ENCODE data around the gene GRAMD4.

The GRAMD4 gene

DNA sequence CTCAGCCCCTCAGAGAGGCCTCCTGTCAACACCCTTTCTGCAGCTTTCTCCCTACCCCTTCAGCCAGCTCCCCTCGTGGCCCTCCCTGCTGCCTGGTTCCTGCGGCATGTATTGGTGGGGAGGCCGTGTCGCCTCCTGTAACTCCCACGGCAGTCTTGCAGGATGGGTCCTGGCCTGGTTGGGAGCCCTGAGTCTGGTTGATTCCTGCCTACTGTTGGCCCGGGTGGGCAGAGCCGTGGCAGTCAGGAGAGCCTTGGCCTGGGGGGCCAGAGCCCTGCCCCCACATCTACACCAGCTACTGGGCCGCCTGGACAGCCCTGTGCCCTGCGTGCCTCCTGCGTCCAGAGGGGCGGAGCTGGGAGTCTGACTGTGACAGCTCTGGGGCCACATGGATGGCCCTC is 30.3 kb upstream of the GRAMD4 start:
- DNase-seq (ENCODE audit: insufficient read length, low spot score) = no peak
- FAIRE-seq = no peak
- TF ChIP-seq, protein P1, sequence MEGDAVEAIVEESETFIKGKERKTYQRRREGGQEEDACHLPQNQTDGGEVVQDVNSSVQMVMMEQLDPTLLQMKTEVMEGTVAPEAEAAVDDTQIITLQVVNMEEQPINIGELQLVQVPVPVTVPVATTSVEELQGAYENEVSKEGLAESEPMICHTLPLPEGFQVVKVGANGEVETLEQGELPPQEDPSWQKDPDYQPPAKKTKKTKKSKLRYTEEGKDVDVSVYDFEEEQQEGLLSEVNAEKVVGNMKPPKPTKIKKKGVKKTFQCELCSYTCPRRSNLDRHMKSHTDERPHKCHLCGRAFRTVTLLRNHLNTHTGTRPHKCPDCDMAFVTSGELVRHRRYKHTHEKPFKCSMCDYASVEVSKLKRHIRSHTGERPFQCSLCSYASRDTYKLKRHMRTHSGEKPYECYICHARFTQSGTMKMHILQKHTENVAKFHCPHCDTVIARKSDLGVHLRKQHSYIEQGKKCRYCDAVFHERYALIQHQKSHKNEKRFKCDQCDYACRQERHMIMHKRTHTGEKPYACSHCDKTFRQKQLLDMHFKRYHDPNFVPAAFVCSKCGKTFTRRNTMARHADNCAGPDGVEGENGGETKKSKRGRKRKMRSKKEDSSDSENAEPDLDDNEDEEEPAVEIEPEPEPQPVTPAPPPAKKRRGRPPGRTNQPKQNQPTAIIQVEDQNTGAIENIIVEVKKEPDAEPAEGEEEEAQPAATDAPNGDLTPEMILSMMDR (IDR thresholded peaks at IDR 0.05; ENCODE audit: insufficient read depth, missing control alignments) = no peak

DNA sequence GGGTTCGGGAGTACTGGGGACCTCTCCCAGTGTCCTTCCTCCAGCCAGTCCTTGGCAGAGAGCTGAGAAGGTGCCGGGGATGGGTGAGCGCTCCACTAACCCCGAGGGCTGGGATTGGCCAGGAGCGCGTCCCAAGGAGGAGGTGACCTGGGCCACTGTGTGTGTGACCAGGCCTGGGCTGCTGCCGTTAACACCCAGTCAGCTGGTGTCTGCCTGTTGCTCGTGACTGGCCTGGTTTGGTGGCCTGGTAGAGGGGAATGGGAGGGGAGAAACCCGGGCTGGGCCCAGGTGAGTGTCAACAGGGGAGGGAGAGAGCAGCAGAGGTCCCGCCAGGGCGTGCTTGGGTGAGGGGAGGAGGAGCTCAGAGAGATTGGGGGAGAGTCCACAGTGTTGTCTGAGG is 29.9 kb upstream of the GRAMD4 start:
- DNase-seq (ENCODE audit: insufficient read length, low spot score) (no peak), FAIRE-seq (no peak)
- TF ChIP-seq, protein P1 (IDR thresholded peaks at IDR 0.05; ENCODE audit: insufficient read depth, missing control alignments) = no peak

DNA sequence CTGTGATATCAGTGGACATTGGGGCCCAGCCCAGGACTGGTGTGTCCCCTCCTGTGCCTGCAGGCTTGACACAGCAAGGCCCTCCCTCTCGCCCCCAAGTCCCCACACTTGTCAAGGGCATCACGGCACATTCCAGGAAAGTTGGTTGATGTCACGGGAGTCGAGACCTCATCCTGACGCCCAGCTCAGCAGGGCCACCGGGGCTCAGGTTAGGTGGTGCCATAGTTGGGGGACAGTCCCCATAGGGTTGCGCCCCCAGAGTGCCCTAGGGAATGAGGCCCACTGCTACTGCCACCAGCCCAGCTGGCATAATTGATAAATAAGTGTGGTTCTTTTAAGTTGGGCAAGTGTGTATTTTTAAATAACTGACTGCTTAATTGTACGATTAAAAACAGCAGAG is 28.3 kb upstream of the GRAMD4 start:
- FAIRE-seq = no peak
- no peak for DNase-seq (ENCODE audit: insufficient read length, low spot score)
- TF ChIP-seq, protein P1 (IDR thresholded peaks at IDR 0.05; ENCODE audit: insufficient read depth, missing control alignments) = no peak

DNA sequence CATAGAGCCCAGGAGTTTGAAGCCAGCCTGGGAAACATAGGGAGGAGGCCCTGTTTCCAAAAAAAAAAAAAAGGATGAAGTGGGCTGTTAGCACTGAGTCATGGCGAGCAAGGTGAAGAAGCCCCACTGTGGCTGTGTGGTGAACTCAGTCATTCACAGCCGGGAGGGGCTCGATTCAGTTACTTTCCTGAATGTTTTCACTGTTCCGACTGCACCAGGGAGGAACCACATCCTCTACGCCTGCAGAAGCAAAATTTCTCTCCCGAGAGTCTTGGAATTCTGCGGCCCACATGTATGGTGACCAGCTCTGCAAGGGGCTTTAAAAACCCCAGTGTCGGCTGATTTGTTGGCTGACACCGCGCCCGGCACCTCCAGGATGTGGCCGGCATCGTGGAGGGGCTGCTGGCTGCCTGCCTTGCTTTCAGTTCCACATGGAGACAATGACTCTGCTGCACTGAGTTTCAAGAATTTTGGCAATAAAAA is 27.8 kb upstream of the GRAMD4 start:
- no peak for FAIRE-seq
- DNase-seq (ENCODE audit: insufficient read length, low spot score) = no peak
- TF ChIP-seq, protein P1 (IDR thresholded peaks at IDR 0.05; ENCODE audit: insufficient read depth, missing control alignments) = no peak

DNA sequence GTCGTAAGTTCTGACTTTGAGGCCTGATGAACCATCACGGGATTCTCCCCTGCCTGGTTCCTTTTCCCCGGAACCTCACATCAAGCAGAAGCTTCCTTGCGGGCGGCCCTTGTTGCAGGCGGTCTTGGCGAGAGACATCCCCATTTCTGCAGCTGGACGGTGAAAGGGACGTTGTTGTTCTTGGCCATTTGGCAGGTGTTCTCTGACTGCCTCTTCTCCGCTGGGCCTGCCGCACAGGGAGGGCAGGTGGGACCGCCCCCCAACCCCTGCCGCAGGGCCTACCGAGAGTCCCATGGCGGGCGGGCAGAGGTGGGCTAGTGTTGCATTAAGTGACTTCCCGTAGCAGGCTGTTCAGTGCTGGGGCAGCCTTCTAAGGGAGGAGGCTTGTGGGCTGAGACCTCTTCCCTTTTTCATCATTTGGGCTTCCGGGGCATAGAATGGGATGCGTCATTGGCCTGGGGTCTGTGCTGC is 26.9 kb upstream of the GRAMD4 start:
- no peak for DNase-seq (ENCODE audit: insufficient read length, low spot score)
- TF ChIP-seq, protein P1 (IDR thresholded peaks at IDR 0.05; ENCODE audit: insufficient read depth, missing control alignments) = no peak
- FAIRE-seq = no peak

DNA sequence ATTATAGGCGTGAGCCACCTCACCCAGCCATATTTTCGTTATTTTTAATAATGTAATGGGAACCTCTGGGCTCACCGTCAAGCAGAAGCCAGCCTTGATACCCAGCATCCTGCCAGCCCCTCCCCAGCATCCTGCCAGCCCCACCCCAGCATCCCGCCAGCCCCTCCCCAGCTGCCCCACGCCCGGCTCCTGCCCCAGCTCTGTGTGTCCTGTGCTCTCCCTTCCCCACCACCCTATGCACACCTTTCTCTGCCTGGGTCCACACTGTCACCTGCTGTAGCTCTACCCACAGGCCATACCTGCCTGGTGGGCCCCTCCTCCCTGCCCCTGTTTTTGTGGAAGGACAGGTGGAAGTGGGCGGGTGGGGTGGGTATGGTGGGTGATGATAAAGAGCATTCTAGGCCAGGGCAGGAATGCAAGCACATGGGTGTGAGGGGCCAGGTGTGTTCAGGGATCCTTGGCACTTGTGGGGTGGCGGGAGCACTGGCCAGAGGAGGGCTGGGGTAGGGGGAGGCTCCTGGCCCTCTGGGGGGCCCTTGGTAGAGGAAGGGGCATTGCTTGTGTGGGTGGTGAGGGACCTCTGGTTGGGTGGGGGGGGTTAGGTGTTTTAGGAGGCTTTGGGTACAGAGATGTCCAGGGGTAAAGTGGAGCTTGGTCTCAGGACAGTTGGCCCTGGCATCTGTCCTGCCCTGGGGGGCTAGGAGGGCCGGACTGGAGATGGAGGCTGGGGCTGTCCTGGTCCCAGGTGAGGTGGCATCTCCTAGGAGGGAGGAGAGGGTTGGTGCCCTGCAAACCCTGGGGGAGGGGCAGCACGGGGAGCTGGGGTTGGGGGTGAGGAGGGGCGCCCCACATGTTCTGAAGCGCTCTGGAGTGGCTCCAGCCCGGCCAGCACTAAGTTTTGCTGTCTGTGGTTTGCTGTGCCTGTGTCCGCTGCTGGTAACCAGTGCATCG is 25.9 kb upstream of the GRAMD4 start:
- FAIRE-seq (no peak), DNase-seq (ENCODE audit: insufficient read length, low spot score) (no peak)
- TF ChIP-seq, protein P1 (IDR thresholded peaks at IDR 0.05; ENCODE audit: insufficient read depth, missing control alignments) = no peak

DNA sequence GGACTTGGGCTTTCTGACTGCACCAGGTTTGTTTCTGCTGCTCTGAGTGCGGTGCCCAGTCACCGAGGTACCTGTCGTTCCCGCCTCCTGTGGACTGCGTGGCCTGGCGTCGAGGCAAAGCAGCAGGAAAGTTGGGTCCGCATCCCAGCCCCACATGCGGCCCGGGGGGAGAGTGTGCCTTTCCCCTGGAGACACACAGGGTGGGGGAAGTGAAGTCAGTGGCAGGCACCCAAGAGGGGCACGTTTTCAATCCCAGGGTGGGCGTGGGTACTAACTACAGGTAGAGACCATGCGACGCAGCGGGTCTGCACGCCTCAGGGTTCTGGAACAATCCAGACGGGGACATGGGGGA is 25.3 kb upstream of the GRAMD4 start:
- FAIRE-seq = no peak

More for the DNA sequence above, 25.3 kb upstream of the GRAMD4 start:
- DNase-seq (ENCODE audit: insufficient read length, low spot score) = no peak
- TF ChIP-seq, protein P1 (IDR thresholded peaks at IDR 0.05; ENCODE audit: insufficient read depth, missing control alignments) = no peak
